CD8-positive, alpha-beta memory T cell (primary cell): Measurements from ENCODE around the gene CNPY2. TPM values are rescaled to one million over a fixed set of nuclear protein-coding genes. Genes with fewer than 3 reads are reported as not detected.
"Not testable (repeated sequence)": the region's sequence is repeated elsewhere in the genome, so short reads cannot be mapped to it uniquely, and the experiment has no call there.

Experiments
- CTCF ChIA-PET: fragments of 350-600 bp; sonication (Branson Sonifier 250); formaldehyde crosslinking; loops from one replicate; lab custom pipeline; 2021; ENCODE audit warnings: antibody characterized with exemption; lab: Charles Lee
- POLR2A ChIA-PET: fragments of 350-600 bp; sonication (Branson Sonifier 250); formaldehyde crosslinking; loops from one replicate; lab custom pipeline; 2021; ENCODE audit warnings: antibody characterized with exemption; lab: Charles Lee
- DNase-seq, 5 donors: peaks; one replicate each; pipeline versions ENCODE4 v3.0.0 to v3.0.0-alpha.2; 2020 to 2022; ENCODE audit warnings: mixed read lengths in 1 of 5
- H3K27ac ChIP-seq: one replicate; pipeline ENCODE4 v1.7.0; 2013; ENCODE audit warnings: low read depth, mild to moderate bottlenecking, low read length, moderate library complexity
- H3K27me3 ChIP-seq: 2 replicates; pipeline ENCODE4 v1.7.0; 2013; ENCODE audit warnings: low read length, mild to moderate bottlenecking; ENCODE audit not compliant: insufficient read depth, poor library complexity, severe bottlenecking
- H3K36me3 ChIP-seq: 2 replicates; pipeline ENCODE4 v1.7.0; 2013; ENCODE audit warnings: mild to moderate bottlenecking, low read length, moderate library complexity; ENCODE audit not compliant: insufficient read depth
- H3K4me1 ChIP-seq: 2 replicates; pipeline ENCODE4 v1.7.0; 2013; ENCODE audit warnings: mild to moderate bottlenecking, low read length, moderate library complexity; ENCODE audit not compliant: insufficient read depth
- H3K4me3 ChIP-seq: 2 replicates; pipeline ENCODE4 v1.7.0; 2013; ENCODE audit warnings: mild to moderate bottlenecking, low read length
- H3K9me3 ChIP-seq: 2 replicates; pipeline ENCODE4 v1.7.0; 2013; ENCODE audit warnings: mild to moderate bottlenecking, low read length
- H3K27ac Mint-ChIP-seq, 8 donors: one replicate each; pipeline ENCODE4 v1.8.0; 2020 to 2021; ENCODE audit warnings: mixed read lengths in 8 of 8, mild to moderate bottlenecking in 6 of 8, inconsistent platforms in 3 of 8, moderate library complexity in 3 of 8
- H3K27me3 Mint-ChIP-seq, 2 donors: one replicate each; pipeline ENCODE4 v1.8.0; 2020 to 2021; ENCODE audit warnings: mixed read lengths in 2 of 2, mild to moderate bottlenecking in 1 of 2, moderate library complexity in 1 of 2
- H3K36me3 Mint-ChIP-seq, 3 donors: one replicate each; pipeline ENCODE4 v1.8.0; 2020 to 2021; ENCODE audit warnings: mixed read lengths in 3 of 3, inconsistent platforms in 1 of 3, mild to moderate bottlenecking in 1 of 3
- H3K4me1 Mint-ChIP-seq, 3 donors: one replicate each; pipeline ENCODE4 v1.8.0; 2020 to 2021; ENCODE audit warnings: mixed read lengths in 3 of 3, inconsistent platforms in 1 of 3, mild to moderate bottlenecking in 1 of 3
- H3K4me3 Mint-ChIP-seq, 7 donors: one replicate each; pipeline ENCODE4 v1.8.0; 2020 to 2021; ENCODE audit warnings: mixed read lengths in 7 of 7, mild to moderate bottlenecking in 6 of 7, moderate library complexity in 4 of 7, inconsistent platforms in 2 of 7
- H3K9me3 Mint-ChIP-seq, 5 donors: one replicate each; pipeline ENCODE4 v1.8.0; 2020 to 2022; ENCODE audit warnings: mixed read lengths in 5 of 5, mild to moderate bottlenecking in 3 of 5, moderate library complexity in 2 of 5, inconsistent platforms in 1 of 5
- polyA plus RNA-seq: library from polyadenylated mRNA; unstranded; fragments of 300-500 nt; fragmentation: Illumina TruSeq; gene quantifications from one replicate; pipeline ENCODE4 v1.2.3, GENCODE V29; 2021
- total RNA-seq, 2 experiments: library from RNA; stranded (reverse); gene quantifications; one replicate each; pipeline ENCODE4 v1.2.3, GENCODE V29; 2021

CNPY2 gene
- total and polyA plus RNA-seq, 3 experiments from 2014 or later, result 165 to 188 (median 167) TPM

GRCh38 chr12:56351325-56351724, 35.5 kb upstream of the CNPY2 start:
- Histone ChIP-seq H3K36me3 (peaks cover 57% of the 10 kb centered on the region), H3K4me1 (no peaks in the 10 kb centered on the region), H3K9me3 (no peaks in the 10 kb centered on the region), H3K4me3 (no peak overlapping the region), H3K27ac (no peak overlapping the region), H3K27me3 (no peaks in the 10 kb centered on the region)
- DNase-seq, result no peak
- no peak overlapping the region for H3K4me3 Mint-ChIP-seq
- ChIA-PET CTCF (interaction anchor here (1.2 to 2.0 kb wide), 2 partner anchors 9 to 17 kb away, joined by 4 to 8 read pairs; partner anchors contain the start of genes PAN2 and STAT2), POLR2A (no interaction called here)
- no peaks in the 10 kb centered on the region for H3K27me3 Mint-ChIP-seq
- no peaks in the 10 kb centered on the region for H3K9me3 Mint-ChIP-seq
- H3K36me3 Mint-ChIP-seq, result peaks cover 0 to 89% (median 22%) of the 10 kb centered on the region in 3 donors
- peaks cover 0 to 4% (median 3%) of the 10 kb centered on the region in 3 donors for H3K4me1 Mint-ChIP-seq
- H3K27ac Mint-ChIP-seq, result peak overlapping the region in 1 of 8 donors; percentile 64

GRCh38 chr12:56350662-56351061, 34.9 kb upstream of the CNPY2 start:
- peaks cover 0 to 89% (median 22%) of the 10 kb centered on the region in 3 donors for H3K36me3 Mint-ChIP-seq

GRCh38 chr12:56348776-56349175, 33.0 kb upstream of the CNPY2 start:
- Mint-ChIP-seq H3K36me3 (peaks cover 0 to 83% (median 20%) of the 10 kb centered on the region in 3 donors), H3K27me3 (no peaks in the 10 kb centered on the region), H3K27ac (peak overlapping the region in 2 of 8 donors; percentile 33 to 67), H3K9me3 (no peaks in the 10 kb centered on the region), H3K4me1 (peaks cover 0 to 3% (median 0%) of the 10 kb centered on the region in 3 donors), H3K4me3 (no peak overlapping the region)
- H3K4me1 ChIP-seq, result no peaks in the 10 kb centered on the region
- H3K9me3 ChIP-seq, result no peaks in the 10 kb centered on the region
- H3K27me3 ChIP-seq, result no peaks in the 10 kb centered on the region
- no peak for DNase-seq
- POLR2A ChIA-PET, result no interaction called here
- peaks cover 42% of the 10 kb centered on the region for H3K36me3 ChIP-seq
- H3K27ac ChIP-seq, result no peak overlapping the region
- CTCF ChIA-PET, result interaction anchor here (1.3 to 2.0 kb wide), 3 partner anchors 11 to 231 kb away, joined by 3 to 6 read pairs (median 6); partner anchors contain the start of genes STAT2 and ZC3H10
- no peak overlapping the region for H3K4me3 ChIP-seq

More at GRCh38 chr12:56350662-56351061, 34.9 kb upstream of the CNPY2 start:
- H3K4me3 ChIP-seq, result no peak overlapping the region
- H3K27me3 ChIP-seq, result no peaks in the 10 kb centered on the region
- no peaks in the 10 kb centered on the region for H3K4me1 ChIP-seq
- DNase-seq, result no peak
- Mint-ChIP-seq H3K27ac (peak overlapping the region in 3 of 8 donors; percentile 24 to 82 (median 73)), H3K27me3 (no peaks in the 10 kb centered on the region), H3K4me1 (peaks cover 0 to 3% (median under 1%) of the 10 kb centered on the region in 3 donors), H3K4me3 (no peak overlapping the region), H3K9me3 (no peaks in the 10 kb centered on the region)
- ChIA-PET CTCF (interaction anchor here (1.3 to 2.0 kb wide), 2 partner anchors 10 to 12 kb away, joined by 3 to 8 read pairs; partner anchors contain the start of genes IL23A and STAT2), POLR2A (no interaction called here)
- H3K27ac ChIP-seq, result no peak overlapping the region
- H3K36me3 ChIP-seq, result peaks cover 53% of the 10 kb centered on the region
- no peaks in the 10 kb centered on the region for H3K9me3 ChIP-seq

- Mint-ChIP-seq H3K36me3 (peaks cover 0 to 85% (median 28%) of the 10 kb centered on the region in 3 donors), H3K27ac (peak overlapping the region in 3 of 8 donors; percentile 45 to 62 (median 51))
- H3K4me1 ChIP-seq, H3K4me3 Mint-ChIP-seq, H3K4me3 ChIP-seq, H3K9me3 ChIP-seq, H3K27me3 ChIP-seq, H3K9me3 Mint-ChIP-seq, DNase-seq, H3K27ac ChIP-seq, H3K27me3 Mint-ChIP-seq, H3K4me1 Mint-ChIP-seq: not testable (repeated sequence)
- ChIA-PET CTCF (interaction anchor here (1.8 kb wide), 1 partner anchor 11 kb away, joined by 6 read pairs; no protein-coding TSS in a partner anchor), POLR2A (interaction anchor here (0.9 kb wide), 1 partner anchor 13 kb away, joined by 3 read pairs; the partner anchor contains the start of gene STAT2)
- peaks cover 49% of the 10 kb centered on the region for H3K36me3 ChIP-seq
These were observed 31.5 kb upstream of the CNPY2 start for GRCh38 chr12:56347255-56347654.

GRCh38 chr12:56346675-56347074, 30.9 kb upstream of the CNPY2 start:
- Histone ChIP-seq H3K4me1 (no peaks in the 10 kb centered on the region), H3K27ac (no peak overlapping the region)
- CTCF ChIA-PET, result interaction anchor here (1.0 to 1.8 kb wide), 2 partner anchors 12 to 118 kb away, joined by 3 to 6 read pairs; no protein-coding TSS in a partner anchor

GRCh38 chr12:56342290-56342689, 26.5 kb upstream of the CNPY2 start:
- H3K27ac Mint-ChIP-seq, result peak overlapping the region in 3 of 8 donors; percentile 37 to 80 (median 60)
- peaks cover 0 to 62% (median 13%) of the 10 kb centered on the region in 3 donors for H3K36me3 Mint-ChIP-seq
- H3K9me3 ChIP-seq, H3K4me3 ChIP-seq, DNase-seq, H3K27me3 ChIP-seq, H3K27me3 Mint-ChIP-seq, H3K4me3 Mint-ChIP-seq, H3K9me3 Mint-ChIP-seq, H3K27ac ChIP-seq: not testable (repeated sequence)
- H3K4me1 Mint-ChIP-seq, result peaks cover 24 to 38% (median 33%) of the 10 kb centered on the region in 3 donors
- POLR2A ChIA-PET, result interaction anchor here (0.8 kb wide), 1 partner anchor 34 kb away, joined by 7 read pairs; no protein-coding TSS in a partner anchor
- peaks cover 31% of the 10 kb centered on the region for H3K4me1 ChIP-seq
- H3K36me3 ChIP-seq, result peaks cover 24% of the 10 kb centered on the region
- CTCF ChIA-PET, result interaction anchor here (0.6 kb wide), 1 partner anchor 21 kb away, joined by 3 read pairs; no protein-coding TSS in a partner anchor

More at GRCh38 chr12:56346675-56347074, 30.9 kb upstream of the CNPY2 start:
- no peaks in the 10 kb centered on the region for H3K9me3 Mint-ChIP-seq
- H3K4me3 ChIP-seq, result no peak overlapping the region
- H3K27me3 ChIP-seq, result no peaks in the 10 kb centered on the region
- no peak overlapping the region for H3K4me3 Mint-ChIP-seq
- POLR2A ChIA-PET, result no interaction called here
- H3K9me3 ChIP-seq, result no peaks in the 10 kb centered on the region
- peaks cover 49% of the 10 kb centered on the region for H3K36me3 ChIP-seq
- H3K4me1 Mint-ChIP-seq, result peaks cover 0 to 3% (median 0%) of the 10 kb centered on the region in 3 donors
- peak overlapping the region in 6 of 8 donors; percentile 14 to 87 (median 48) for H3K27ac Mint-ChIP-seq
- peaks cover 0 to 87% (median 28%) of the 10 kb centered on the region in 3 donors for H3K36me3 Mint-ChIP-seq
- peak in 1 of 5 donors; percentile 50 for DNase-seq
- H3K27me3 Mint-ChIP-seq, result no peaks in the 10 kb centered on the region

- Histone ChIP-seq H3K36me3 (peaks cover 24% of the 10 kb centered on the region), H3K4me1 (peaks cover 31% of the 10 kb centered on the region), H3K27ac (no peak overlapping the region), H3K4me3 (no peak overlapping the region), H3K9me3 (no peaks in the 10 kb centered on the region), H3K27me3 (no peaks in the 10 kb centered on the region)
- Mint-ChIP-seq H3K4me3 (no peak overlapping the region), H3K27ac (peak overlapping the region; percentile 12 to 74 (median 42)), H3K9me3 (no peaks in the 10 kb centered on the region), H3K4me1 (peaks cover 25 to 43% (median 36%) of the 10 kb centered on the region in 3 donors), H3K36me3 (peaks cover 0 to 55% (median 13%) of the 10 kb centered on the region in 3 donors), H3K27me3 (no peaks in the 10 kb centered on the region)
- DNase-seq, result no peak
- ChIA-PET POLR2A (interaction anchor here (0.8 kb wide), 1 partner anchor 33 kb away, joined by 7 read pairs; no protein-coding TSS in a partner anchor), CTCF (interaction anchor here (1.1 to 1.9 kb wide), 3 partner anchors 18 to 152 kb away, joined by 3 to 6 read pairs (median 5); partner anchors contain the start of genes SMARCC2 and STAT2)
These were observed 25.8 kb upstream of the CNPY2 start for GRCh38 chr12:56341616-56342015.

- Histone ChIP-seq H3K27ac (peak overlapping the region; percentile 43), H3K4me1 (peaks cover 38% of the 10 kb centered on the region), H3K4me3 (peak overlapping the region; percentile 63), H3K9me3 (no peaks in the 10 kb centered on the region), H3K36me3 (peaks cover 17% of the 10 kb centered on the region), H3K27me3 (no peaks in the 10 kb centered on the region)
- Mint-ChIP-seq H3K4me1 (peaks cover 27 to 55% (median 45%) of the 10 kb centered on the region in 3 donors), H3K27me3 (peaks cover 0 to under 1% of the 10 kb centered on the region in 2 donors), H3K36me3 (peaks cover 0 to 38% (median 8%) of the 10 kb centered on the region in 3 donors), H3K9me3 (no peaks in the 10 kb centered on the region), H3K27ac (peak overlapping the region; percentile 90 to 100 (median 98)), H3K4me3 (peak overlapping the region; percentile 82 to 94 (median 91))
- POLR2A ChIA-PET, result interaction anchor here (0.8 to 3.1 kb wide), 8 partner anchors 21 to 221 kb away, joined by 3 to 49 read pairs (median 5); partner anchors contain the start of genes CNPY2, CS, ESYT1 and RNF41
- no peak for DNase-seq
- CTCF ChIA-PET, result interaction anchor here (0.7 to 8.1 kb wide), 5 partner anchors 11 to 125 kb away, joined by 3 to 49 read pairs (median 4); partner anchors contain the start of genes CNPY2 and STAT2
These were observed 23.3 kb upstream of the CNPY2 start for GRCh38 chr12:56339158-56339422.
